Measurements from ENCODE around the gene CAMK2N1.
"Not testable (repeated sequence)": the region's sequence is repeated elsewhere in the genome, so short reads cannot be mapped to it uniquely, and the experiment has no call there.

The CAMK2N1 gene

DNA sequence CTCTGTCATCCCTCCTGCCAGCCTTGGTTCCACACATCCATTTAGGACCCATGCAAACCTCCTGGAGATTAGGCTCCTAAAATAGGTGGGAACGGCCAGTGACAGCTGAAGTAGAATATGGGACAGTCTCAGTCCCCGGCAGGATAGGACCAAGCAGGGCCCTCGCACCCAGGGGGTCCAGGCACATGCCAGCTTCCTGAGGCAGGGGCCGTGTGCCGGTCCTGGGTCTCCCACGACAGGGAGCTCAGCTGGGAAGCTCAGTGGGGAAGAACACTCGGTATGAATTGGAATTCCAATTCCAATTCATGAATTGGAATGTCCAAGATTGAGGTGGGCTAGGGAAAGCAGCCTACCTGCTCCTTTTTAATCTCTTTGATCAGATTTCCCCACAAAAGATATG, 12.1 kb upstream of the CAMK2N1 start:
- no peak overlapping the region for H3K27ac ChIP-seq
- H3K4me3 ChIP-seq = no peak overlapping the region

DNA sequence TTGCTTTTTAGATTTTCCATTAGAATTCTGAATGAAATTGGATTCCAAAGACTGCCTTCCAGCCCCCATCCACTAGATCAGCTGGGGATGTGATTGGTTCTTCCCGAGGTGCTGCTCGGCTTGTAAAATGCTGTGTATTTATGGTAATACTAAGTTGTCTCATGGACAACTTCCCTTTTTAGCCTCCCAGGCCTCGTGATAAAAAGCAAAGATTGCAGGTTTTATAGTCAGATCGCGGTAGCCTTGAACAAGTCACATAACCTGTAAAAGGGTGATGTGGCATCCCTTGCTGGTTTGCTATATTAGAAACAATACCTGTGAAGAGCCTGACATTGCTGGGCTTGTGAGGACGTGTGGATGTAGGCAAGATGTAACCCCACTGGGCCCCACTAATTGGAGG, 11.5 kb upstream of the CAMK2N1 start:
- H3K4me3 ChIP-seq = no peak overlapping the region

DNA sequence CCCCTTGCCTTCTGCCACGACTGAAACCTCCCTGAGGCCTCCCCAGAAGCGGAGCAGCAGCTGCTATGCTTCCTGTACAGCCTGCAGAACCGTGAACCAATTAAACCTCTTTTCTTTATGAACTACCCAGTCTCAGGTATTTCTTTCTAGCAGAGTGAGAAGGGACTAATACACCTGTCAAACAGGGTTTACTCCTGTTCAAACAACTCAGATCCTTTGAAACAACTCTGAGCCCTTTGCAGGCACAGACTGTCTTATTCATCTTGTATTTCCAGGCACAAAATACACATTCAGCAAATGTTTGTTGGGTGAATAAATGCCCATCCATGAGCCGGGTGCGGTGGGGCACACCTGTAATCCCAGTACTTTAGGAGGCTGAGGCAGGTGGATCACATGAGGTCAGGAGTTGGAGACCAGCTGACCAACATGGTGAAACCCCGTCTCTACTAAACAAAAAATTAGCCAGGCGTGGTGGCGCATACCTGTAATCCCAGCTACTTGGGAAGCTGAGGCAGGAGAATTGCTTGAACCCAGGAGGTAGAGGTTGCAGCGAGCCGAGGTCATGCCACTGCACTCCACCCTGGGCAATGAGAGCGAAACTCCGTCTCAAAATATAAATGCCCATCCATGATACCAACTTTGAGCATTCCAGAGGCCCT, 10.8 kb upstream of the CAMK2N1 start:
- peak overlapping the region in 2 of 21 experiments; percentile 14 to 32 for H3K27ac ChIP-seq
- H3K4me3 ChIP-seq = not testable (repeated sequence)

More for the DNA sequence above, 11.5 kb upstream of the CAMK2N1 start:
- no peak overlapping the region for H3K27ac ChIP-seq

DNA sequence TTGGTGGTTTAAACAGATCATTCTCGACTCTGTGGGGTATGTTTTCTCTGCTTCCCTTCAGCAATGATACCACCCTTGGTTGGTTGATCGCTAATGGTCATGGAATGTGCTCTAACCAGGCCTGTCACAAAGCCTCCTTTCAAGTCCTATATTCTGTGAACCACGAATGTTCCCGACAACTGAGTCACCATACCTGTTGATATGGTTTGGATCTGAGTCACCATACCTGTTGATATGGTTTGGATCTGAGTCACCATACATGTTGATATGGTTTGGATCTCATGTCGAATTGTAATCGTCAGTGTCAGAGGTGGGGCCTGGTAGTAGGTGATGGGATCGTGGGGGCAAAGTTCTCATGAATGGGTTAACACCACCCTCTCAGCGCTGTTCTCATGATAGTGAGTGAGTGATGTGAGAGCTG, 10.2 kb upstream of the CAMK2N1 start:
- H3K27ac ChIP-seq = peak overlapping the region in 4 of 21 experiments; percentile 14 to 66 (median 41)

DNA sequence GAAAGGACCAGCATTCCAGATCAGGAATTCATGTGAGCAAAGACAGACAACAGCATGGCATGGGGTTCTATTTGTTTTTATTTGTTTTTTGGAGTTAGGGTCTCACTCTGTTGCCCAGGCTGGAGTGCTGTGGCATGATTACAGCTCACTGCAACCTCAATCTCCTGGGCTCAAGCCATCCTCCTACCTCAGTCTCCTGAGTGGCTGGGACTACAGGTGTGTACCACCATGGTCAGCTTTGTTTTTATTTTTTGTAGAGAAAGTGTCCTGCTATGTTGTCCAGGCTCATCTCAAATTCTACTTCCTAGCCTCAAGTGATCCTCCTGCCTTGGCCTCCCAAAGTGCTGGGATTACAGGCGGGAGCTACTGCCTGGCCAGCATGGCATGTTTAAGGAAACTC, 9.7 kb upstream of the CAMK2N1 start:
- Histone ChIP-seq H3K4me3 (no peak overlapping the region), H3K27ac (peak overlapping the region in 5 of 21 experiments; percentile 31 to 80 (median 51))

More for the DNA sequence above, 10.2 kb upstream of the CAMK2N1 start:
- no peak overlapping the region for H3K4me3 ChIP-seq

DNA sequence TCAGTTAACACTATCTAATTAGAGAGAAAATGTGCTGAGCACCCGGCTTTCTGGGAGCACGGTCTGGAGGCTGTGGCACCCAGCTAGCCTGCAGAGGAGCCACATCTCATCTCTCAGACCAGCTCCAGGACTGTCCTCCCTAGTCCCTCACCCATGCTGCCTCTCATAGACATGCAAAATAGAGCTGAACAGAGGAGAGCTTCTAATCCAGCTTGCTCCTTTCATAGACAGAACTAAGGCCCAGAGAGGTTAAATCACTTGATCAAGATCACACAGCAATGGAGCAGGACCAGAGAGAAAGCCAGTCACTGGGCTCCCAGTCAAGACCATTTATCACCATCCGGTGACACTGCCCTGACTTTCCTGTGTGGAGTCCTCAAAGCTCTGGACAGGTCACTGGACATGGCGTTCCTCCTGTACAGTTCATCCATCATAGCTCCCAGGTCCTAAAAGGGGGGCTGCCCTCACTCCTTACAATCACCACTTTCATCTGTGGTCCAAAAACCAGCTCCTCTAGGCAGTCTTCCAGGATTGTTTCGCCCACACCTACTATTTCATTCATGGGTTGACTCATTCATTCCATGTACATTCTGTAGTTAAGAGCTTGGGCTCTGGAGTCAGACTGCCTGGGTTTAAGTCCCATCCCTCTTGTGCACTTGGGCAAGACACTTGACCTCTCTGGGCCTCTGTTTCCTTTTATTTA, 8.8 kb upstream of the CAMK2N1 start:
- Histone ChIP-seq H3K27ac (peak overlapping the region in 6 of 21 experiments; percentile 1 to 80 (median 55)), H3K4me3 (no peak overlapping the region)

DNA sequence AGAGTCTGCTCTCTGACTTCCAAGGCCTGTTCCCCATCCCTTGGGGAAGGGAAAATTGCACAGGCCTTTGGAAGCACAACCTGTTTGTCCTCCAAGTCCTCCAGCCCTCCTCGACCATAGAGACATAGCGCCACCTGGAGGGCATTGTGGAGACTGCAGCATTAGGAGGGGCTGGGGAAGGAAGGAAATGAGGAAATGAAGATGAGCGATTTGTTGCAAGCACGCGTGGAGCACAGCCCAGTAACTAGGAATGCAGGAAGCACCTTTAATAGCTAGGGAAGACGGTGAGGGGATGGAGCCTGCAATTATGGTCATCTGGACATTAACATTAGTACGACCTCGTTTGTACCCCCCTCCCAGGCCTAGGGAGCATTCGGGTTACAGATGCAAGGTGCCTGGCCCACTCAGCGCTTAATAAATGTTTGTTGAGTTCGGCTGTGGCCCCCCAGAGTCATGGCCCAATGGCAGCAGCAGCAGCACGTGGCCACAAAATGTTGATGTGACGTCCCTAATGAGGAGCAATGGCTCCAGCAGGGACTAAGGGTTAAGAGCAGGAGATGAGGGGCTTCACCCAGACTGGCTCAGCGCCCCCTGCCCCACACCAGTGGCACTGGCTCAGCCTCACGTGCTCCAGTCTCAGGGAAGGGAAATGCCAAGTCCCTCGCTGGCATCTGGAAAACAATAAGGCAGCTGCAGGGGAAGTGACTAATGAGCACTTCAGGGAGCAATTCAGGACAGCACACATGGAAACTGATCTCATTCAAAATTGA, 8.0 kb upstream of the CAMK2N1 start:
- H3K4me3 ChIP-seq = no peak overlapping the region
- peak overlapping the region in 9 of 21 experiments; percentile 12 to 80 (median 49) for H3K27ac ChIP-seq

DNA sequence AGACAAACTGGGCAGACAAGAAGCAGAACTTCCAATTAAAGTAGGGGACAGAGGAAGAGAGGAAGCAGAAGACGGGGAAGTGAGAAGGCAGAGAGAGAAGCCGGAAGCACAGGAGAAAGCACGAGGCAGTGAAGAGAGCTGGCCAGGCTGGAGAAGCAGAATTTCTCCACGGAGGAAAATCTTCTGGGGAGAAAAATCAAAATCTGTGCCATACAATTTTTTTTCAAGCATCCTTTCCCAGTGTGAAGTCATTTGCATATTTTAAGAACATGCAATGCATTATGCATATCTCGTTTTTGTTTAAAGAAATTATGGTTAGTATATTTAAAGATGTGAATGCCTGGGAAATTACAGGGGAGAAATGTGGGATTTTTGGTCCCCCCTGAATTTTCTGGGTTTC, 7.3 kb upstream of the CAMK2N1 start:
- H3K27ac ChIP-seq = peak overlapping the region in 1 of 21 experiments; percentile 23
- no peak overlapping the region for H3K4me3 ChIP-seq

DNA sequence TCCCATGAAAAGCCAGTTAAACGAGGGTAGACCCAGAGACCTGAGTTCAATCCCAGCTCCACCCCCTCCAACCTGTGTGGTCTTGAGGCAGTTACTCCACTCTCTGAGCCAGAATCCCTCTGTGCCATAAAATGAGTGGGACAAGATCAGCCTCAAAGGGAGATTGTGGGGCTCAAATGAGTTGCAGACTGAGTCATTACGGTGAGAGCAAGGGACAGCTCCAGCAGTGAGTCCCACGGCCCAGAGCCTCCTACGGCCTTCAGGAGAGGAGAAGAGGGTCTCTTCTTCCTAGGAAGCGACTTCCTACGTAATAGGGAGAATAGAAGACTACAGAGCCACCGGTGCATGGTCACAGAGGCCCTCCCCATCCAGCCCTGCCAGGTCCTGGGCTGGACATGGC, 6.7 kb upstream of the CAMK2N1 start:
- Histone ChIP-seq H3K4me3 (no peak overlapping the region), H3K27ac (no peak overlapping the region)

DNA sequence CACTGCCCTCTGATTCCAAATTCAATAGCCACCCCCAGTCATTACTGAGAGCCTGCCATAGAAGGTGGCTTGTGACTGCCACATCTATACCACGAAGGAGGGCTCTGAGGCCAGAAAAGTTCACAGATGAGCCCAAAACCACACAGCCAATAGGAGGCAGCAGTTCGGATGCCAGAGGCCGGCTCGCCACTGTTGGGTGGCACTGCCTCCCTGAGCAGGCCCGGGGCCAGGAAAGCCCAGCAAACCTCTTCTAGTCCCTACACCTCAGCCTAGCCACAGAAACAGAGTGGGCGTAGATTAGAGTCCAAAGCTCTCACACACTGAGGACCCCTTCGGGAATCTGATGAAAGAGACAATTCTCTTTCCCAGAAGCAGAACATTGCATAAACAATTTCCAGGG, 5.9 kb upstream of the CAMK2N1 start:
- H3K4me3 ChIP-seq = no peak overlapping the region
- no peak overlapping the region for H3K27ac ChIP-seq

DNA sequence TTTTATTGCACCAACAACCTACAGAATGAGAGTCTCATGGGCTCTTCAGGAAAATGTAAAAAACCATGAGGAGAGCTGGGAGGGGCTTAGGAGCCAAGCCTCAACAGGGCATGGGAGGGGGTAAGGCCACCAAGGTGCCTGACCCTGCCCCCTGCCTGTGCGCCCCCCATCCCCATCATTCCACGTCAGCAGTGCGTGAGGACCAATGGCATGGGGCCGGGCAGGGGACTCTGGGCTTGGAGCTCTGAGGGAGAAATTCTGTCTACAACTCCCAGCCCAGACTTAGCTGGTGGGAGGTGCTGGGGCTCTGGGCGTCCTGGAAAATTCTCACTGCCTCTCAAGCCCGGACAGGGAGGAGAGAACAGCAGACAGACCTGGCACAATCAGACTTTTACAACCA, 5.2 kb upstream of the CAMK2N1 start:
- H3K4me3 ChIP-seq = no peak overlapping the region
- no peak overlapping the region for H3K27ac ChIP-seq

DNA sequence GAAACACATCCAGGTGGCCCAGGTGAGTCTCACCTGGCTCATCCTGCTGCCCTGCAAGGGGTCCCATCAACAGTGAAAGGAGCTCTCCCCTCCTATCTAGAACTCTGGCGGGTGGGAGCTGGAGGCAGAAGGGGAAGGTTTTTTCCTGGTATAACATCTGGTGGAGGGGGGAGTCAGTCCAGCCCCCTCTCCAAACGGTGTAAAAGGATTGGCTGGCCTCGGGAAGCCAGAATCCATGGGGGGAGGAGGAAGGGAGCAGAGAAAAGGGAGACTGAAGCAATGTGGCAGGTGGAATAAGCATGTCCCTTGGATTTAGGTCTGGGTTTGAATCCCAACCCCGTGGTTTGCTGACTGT, 1.2 kb upstream of the CAMK2N1 start:
- Histone ChIP-seq H3K4me3 (no peak overlapping the region), H3K27ac (no peak overlapping the region)

DNA sequence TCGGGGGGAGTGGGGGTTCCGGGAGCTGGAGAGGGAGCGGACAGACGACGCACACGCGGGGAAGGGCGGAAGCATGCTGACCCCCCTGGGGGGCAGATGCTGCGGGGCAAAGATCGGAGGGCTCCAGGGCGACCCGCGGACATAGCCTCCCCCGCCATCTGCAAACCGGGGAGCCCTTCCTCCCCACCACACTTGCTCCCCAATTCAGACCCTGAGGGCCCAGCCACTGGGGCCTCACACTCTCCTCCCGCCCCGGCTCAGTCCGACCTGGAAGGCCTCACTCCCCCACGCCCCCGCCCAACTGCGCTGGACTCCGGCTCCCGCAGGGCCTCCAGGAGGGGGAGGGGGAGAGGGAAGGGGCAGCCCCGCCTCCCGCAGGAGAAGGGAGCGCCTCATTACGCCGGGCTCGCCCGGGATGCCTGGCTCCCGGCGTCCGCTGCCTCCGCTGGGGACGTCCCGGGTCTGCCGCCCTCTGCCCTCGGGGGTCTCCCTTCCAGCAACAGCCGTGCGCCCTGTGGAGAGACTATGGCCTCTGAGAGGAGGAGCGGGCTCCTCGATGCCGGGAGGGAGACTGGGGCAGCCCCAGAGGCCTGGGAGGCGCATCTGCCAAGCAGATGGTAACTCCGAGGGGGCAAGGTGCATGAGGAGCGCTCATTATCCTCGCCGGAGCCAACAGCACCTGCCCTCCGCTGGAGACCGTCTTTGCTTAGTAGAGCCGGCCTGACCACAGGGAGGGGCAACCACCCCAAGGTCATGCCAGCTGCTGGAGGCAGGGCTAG, 636 bp upstream of the CAMK2N1 start:
- peak overlapping the region; percentile 28 to 54 (median 37) for H3K4me3 ChIP-seq
- peak overlapping the region in 19 of 21 experiments; percentile 5 to 81 (median 72) for H3K27ac ChIP-seq

DNA sequence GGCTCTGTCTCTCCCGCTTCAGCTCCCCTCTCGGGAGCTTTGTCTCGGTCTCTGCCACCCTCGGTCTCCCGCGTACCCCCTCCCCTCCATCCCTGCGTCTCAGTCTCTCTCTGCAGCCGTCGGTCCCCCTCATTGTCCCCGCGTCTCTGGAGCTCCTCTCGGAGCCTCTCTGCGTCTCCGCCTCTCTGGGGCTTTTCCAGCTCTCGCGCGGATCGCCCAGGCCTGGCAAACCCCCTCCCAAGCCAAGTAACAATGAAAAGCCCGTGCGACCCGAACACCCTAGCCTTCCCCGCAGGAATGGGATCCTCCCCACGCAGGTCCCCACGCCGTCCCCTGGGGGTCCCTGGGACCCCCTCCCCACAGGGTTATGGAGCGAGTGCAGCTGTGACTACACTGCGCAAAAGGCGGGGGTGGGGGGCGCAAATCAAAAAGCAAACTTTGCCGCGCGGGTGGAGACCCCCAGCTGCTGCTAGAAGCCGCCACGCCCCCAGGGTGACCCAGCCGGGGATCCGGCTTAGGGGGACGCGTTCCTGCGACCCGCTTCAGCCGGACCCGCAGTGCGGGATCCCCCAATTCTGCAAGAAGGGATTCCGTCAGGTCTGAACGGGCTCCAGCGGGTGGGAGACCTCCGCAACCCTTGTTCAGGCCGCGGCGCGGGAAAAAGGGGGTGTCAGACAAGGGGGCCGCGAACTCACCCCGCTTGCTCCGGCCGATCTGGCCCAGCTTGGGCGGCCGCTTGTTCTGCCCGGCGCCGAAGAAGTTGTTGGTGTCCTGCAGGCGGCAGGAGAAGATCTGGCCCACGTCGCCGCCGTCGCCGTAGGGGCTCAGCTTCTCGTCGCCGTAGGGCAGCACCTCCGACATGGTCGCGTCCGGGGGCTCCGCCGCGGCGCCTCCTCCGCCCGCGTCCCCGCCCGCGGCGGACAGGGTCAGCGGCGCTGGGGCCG, 1.2 kb downstream of the CAMK2N1 start:
- Histone ChIP-seq H3K27ac (peak overlapping the region in 6 of 21 experiments; percentile 34 to 64 (median 44)), H3K4me3 (peak overlapping the region; percentile 28 to 54 (median 37))

DNA sequence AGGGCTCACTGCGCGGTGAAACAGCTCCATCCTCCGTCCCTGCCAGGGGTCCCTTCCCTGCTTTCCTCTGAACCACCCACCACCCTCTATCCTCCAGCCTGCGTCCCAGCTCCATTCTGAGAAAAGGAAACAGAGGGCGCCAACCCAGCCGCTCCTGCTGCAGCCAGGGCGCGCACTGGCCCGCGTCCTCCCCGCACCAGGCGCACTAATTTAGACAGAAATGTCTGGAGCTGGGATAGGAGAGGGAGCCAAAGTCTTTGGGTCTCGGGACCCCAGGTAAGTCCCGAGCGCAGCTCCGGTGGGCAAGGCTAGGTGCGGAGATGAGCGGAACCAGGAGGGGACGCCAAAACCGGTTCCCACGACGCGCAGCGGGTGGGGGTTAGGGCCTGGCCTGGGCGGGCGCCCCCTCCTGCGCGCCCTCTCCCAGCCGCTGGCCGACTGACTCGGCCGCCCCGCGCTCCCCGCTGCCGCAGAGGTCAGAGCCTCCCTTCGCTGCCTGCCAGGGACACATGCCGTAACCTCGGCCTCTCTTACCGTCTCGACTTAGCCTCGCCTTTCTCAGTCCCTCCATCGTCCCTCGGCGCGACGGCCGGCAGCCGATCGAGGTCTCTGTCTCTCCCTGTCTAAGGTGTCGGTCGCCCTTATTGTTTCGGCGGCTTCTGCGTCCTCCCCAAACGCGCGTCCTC, 2.0 kb downstream of the CAMK2N1 start:
- Histone ChIP-seq H3K27ac (peak overlapping the region in 3 of 21 experiments; percentile 20 to 51 (median 39)), H3K4me3 (peak overlapping the region; percentile 28 to 54 (median 37))

DNA sequence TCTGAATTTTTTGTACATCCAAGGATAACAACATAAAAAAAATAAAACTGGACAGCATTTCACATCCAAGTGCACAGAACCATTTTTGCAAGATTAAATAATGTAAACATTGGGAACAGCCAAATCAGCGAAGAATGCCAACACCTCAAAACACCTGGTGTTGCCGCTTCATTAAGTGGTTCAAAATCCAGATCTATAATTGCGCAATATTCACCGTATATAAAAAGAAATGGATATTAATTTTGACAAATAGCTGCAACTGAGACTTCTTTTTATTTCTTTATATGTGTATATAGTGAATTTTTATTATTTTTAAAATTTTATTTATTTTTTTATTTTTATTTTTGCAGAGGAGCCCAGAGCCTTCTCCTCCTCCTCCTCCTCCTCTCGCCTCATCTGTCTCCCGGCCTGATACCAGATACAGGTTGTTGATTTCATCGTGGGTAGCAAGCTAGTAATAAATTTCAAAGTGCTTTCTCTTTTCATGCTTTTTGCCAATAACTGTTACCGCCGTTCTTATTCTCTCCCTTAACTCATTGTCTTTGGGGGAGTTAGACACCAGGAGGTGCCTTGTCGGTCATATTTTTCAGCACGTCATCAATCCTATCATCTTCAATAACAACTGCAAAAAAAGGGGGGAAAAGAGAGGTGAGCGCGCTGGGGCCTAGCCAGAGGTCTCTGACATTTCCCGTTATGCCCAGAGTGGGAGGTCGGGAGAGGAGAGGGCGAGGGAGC, 2.7 kb downstream of the CAMK2N1 start:
- no peak overlapping the region for H3K27ac ChIP-seq

More for the DNA sequence above, 2.7 kb downstream of the CAMK2N1 start:
- peak overlapping the region in 2 of 7 experiments; percentile 35 to 51 for H3K4me3 ChIP-seq
